ENCODE results near the gene SRA1. TPM values are rescaled to one million over a fixed set of nuclear protein-coding genes. Genes with fewer than 3 reads are reported as not detected.
A peak's percentile ranks its signal among the peaks of the same experiment; 100 is the strongest.

SRA1 gene
- total and polyA plus RNA-seq, 2 of the 13 experiments (the other 11 are each of a cell fraction or from before 2014, with no cell fraction given) = 14.2 to 32.8 TPM

DNA sequence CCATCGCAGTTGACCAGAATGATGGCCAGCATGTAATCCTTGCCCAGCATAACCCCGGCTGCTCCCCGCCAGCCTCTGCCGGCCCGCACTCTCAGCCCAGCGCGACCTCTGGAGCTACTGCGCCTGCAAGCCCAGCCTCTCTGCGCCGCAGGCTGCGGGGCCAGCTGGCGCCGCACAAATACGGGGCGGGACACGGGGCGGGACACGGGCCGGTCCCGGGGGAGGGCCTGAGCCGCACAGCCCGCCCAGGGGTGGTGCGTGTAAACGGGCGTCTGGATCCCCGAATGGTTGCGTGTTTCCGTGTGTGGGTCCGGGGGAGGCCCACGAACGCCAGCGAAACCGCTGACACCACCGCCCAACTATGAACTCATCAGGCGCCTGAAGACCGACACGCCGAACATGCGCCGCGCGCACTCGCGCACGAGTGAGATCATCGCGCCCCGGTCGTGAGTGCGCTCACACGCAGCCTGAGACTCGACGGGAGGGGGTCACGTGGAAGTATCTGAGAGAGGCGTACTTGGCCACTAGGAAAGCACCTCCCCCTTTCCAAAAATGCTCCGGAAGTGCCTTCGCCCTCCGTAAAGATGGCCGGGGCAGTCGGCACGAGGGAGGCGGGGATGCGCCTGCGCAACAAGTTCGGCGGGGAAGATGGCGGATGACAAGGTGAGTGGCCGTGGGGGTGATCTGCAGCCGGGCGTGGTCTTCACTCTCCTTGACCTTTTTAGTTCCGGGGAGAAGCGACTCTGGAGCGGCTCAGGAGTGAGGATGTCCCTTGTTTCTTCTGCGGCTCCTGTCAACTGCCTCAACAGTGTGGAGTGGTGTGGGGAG, 7.1 kb upstream of the SRA1 start, which contains the start of the genes APBB3 and SLC35A4 (continued):
- TF ChIP-seq ZNF33A (CRISPR knock-in tag; IDR thresholded peaks at IDR 0.05; ENCODE audit: borderline replicate concordance) (no peak), ZFP90 (CRISPR knock-in tag; IDR thresholded peaks at IDR 0.05; ENCODE audit: borderline replicate concordance) (no peak), NR2F6 (IDR thresholded peaks at IDR 0.05) (no peak), NR2F6 (CRISPR knock-in tag; IDR thresholded peaks at IDR 0.05) (no peak), RELA (CRISPR knock-in tag; IDR thresholded peaks at IDR 0.05) (no peak), ZNF577 (CRISPR knock-in tag; IDR thresholded peaks at IDR 0.05; ENCODE audit: borderline replicate concordance, low read depth) (no peak), POLR2G (IDR thresholded peaks at IDR 0.05; ENCODE audit: low read depth, low read length) (no peak), RAD51 (IDR thresholded peaks at IDR 0.05; ENCODE audit: borderline replicate concordance) (no peak), SMC3 (IDR thresholded peaks at IDR 0.05; ENCODE audit: low read length) (no peak), KDM4B (CRISPR knock-in tag; IDR thresholded peaks at IDR 0.05) (no peak), SOX6 (IDR thresholded peaks at IDR 0.05) (no peak), SOX6 (CRISPR knock-in tag; IDR thresholded peaks at IDR 0.05) (no peak), KLF16 (CRISPR knock-in tag; IDR thresholded peaks at IDR 0.05) (no peak), NFRKB (IDR thresholded peaks at IDR 0.05) (no peak), RBM39 (IDR thresholded peaks at IDR 0.05; ENCODE audit: low read depth, low read length, poor library complexity, severe bottlenecking) (peak; percentile 55), FOXP1 (IDR thresholded peaks at IDR 0.05) (no peak), FOXP1 (CRISPR knock-in tag; IDR thresholded peaks at IDR 0.05) (no peak), ZFP36L1 (CRISPR knock-in tag; IDR thresholded peaks at IDR 0.05) (0 out of 2 replicates have a peak, but pooled peaks have one; percentile 42), HOXA9 (CRISPR knock-in tag; IDR thresholded peaks at IDR 0.05; ENCODE audit: borderline replicate concordance) (0 out of 2 replicates have a peak, but pooled peaks have one; percentile 34), PATZ1 (CRISPR knock-in tag; IDR thresholded peaks at IDR 0.05) (peak; percentile 38; the same call in 1 of the 2 replicates), ZNF180 (CRISPR knock-in tag; IDR thresholded peaks at IDR 0.05; ENCODE audit: borderline replicate concordance, low read depth) (no peak), CC2D1A (CRISPR knock-in tag; IDR thresholded peaks at IDR 0.05) (no peak), DMTF1 (CRISPR knock-in tag; IDR thresholded peaks at IDR 0.05) (no peak), ZSCAN20 (CRISPR knock-in tag; IDR thresholded peaks at IDR 0.05; ENCODE audit: borderline replicate concordance) (no peak), E2F2 (CRISPR knock-in tag; IDR thresholded peaks at IDR 0.05; ENCODE audit: borderline replicate concordance) (no peak), ZNF326 (CRISPR knock-in tag; IDR thresholded peaks at IDR 0.05; ENCODE audit: borderline replicate concordance) (no peak)

All from HepG2 (cell line).